Activated T-helper 1 cell treated with Interleukin-2 at 50 U/mL for 16 hours (primary cell): Measurements from ENCODE around the gene CDK14.

ENCODE experiments used
- DNase-seq: peaks from one replicate; pipeline ENCODE4 v3.0.0-alpha.2; 2020; ENCODE audit warnings: low read depth

The CDK14 gene

DNA sequence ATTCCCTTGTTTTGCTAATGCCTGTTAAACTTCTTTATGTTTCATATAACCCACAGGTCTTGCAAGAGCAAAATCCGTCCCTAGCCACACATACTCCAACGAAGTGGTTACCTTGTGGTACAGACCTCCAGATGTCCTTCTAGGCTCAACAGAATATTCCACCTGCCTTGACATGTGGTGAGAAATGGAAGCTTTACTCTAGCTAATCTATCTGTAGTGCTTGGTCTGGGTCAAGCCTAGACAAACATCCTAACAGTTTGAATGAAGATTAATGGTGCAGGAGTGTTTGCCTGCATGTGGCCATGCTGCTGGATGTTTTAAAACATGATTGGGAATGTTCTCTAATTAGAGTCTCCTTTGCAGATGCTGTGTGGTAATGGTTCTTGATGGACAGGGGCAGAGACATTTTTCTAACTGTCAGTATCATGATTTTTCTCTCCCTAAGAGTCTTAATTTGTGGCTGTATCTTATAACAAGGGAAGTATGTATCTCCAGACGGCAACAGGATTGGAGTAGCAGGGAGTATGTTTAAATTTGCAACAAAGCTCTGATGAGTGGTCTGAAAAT lies 359.6 kb downstream of the CDK14 start:
- DNase-seq = no peak

DNA sequence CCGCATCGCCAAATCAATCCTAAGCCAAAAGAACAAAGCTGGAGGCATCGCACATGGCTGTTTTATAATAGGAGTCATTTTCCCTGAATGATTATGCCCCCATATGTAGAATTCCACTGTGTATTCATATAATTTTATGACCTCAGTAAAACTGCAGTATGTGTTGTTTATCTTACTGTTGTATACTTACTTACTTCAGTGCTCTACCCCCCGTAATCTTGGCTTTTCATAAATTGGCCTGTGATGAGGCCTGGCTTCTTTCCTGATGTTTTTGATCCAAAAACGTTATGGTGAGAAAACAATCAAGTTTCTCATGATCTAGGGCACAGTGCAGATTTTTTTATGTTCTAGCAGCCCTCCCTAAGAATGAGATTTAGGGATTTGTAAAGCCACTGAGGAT lies 361.8 kb downstream of the CDK14 start:
- no peak for DNase-seq

DNA sequence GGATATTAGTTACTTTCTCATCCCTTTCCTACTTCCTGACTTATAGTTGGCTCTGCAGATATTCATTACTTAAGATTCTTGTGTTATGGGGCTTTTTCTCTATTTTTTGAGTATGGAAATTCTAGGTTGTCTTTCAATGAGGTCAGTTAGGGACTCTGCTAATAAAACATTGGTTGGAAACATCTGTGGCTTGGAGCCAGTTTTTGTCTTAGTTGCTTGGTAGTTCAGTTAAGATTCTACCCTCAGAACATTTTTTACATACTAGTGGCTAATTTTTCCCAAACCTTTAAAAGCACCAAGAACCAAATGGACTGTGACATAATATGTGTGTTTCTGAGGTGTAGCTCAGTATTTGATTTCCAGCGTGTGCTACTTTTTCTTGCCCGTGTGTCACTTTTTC lies 362.5 kb downstream of the CDK14 start:
- no peak for DNase-seq

GRCh38 chr7:90961037-90961725 lies 365.1 kb downstream of the CDK14 start:
- DNase-seq = no peak

DNA sequence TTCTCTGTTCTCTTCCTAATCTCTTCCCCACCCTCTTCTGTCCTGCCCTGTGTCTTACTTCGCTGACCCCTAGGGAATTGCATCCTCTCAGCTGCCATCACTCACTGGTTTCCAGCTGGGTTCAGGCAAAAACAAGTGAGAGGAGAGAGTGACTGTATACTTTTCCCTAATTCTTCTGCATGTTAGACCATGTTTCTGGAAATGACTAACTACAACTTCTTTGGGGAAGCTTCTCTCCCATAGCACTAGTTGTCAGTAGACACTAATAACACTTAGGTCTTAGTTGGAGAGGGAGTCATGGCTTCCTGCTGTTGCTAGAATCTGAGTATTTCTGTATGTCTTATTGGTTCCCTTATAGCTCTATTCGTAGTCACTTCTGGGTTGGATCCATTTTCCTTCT lies 369.1 kb downstream of the CDK14 start:
- no peak for DNase-seq

DNA sequence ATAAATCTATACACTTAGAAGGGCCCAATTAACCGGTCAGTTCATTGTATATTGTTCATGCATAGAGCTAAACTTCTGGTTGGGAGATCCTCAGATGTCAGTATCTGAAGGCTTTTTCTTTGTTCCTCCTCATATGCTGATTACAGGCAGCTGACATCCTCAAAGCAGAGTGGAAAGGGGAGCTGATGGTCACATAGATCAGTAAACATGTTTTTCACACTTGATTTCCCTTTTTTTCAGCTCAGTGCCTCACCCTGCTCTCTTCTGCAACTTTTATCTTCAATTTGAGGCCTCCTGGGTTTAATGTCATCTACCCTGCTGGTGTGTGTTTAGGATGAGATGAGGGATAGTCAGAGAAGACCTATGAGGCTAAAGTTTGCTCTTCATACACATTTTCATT lies 370.2 kb downstream of the CDK14 start:
- DNase-seq = no peak

DNA sequence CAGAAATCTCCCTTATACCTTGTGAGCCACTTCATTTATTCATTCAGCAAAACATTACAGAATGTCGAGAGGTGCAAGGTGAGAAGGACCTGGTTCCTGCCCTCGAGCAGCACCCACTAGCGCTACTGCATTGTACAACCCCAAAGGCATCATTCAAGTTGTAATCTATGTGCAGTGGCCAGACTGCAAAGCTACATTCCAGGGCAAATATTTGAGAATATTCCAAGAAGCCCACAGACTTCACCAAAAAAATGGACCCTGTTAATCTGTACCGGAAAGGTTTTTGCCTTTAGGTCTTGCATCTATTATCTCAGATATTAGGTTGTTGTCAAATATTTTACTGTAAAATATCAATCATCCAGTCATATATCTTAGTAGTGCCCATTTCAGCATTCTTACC lies 372.8 kb downstream of the CDK14 start:
- no peak for DNase-seq

DNA sequence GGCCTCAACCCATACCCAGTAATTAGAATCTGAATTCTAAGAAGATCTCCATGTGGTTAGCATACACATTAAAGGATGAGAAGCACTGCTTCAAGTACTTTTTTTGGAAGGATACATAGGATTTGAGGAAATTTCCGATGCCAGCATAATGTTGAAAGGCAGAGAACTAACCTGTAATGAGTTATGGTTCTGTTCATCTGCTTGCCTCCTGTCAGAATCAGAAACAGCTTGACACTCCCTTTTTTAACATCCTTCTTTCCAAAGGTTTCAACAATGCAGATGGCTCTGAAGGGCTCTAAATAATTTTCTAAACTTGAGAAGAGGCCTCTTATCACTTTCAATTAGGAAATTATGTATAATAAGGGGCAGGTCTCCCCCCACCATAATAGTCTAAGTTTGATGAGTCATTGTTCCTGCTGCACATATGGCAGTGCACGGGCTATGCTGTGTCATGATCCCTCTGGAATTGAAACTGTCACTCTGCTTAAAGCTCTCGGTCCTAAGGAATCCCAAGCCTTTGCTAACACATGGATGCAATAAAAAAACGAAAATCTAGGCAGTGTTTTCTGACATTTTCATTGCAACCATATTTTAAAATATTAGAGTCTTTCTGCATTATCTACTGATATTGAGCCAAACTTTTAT lies 376.9 kb downstream of the CDK14 start:
- no peak for DNase-seq

DNA sequence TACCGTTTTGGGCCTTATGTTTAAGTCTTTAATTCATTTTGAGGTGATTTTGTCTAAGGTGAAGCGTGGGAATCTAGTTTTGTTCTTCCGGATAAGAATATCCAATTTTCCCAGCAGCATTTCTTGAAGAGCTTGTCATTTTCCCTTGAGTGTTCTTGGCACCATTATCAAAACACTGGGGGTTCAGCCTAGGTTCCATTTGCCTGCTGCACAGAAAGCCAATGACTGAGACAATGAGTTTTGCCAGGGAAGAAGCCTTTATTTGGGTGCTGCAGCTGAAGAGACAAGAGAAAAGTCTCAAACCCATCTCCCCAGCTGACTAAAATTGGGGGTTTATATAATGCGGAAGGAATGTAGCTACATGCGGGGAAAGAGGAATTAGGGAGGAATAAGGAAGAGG lies 380.9 kb downstream of the CDK14 start:
- no peak for DNase-seq

- DNase-seq = no peak
Measured at GRCh38 chr7:90980545-90980944, 384.4 kb downstream of the CDK14 start.

- no peak for DNase-seq
Measured at GRCh38 chr7:90982228-90982627, 386.1 kb downstream of the CDK14 start.

DNA sequence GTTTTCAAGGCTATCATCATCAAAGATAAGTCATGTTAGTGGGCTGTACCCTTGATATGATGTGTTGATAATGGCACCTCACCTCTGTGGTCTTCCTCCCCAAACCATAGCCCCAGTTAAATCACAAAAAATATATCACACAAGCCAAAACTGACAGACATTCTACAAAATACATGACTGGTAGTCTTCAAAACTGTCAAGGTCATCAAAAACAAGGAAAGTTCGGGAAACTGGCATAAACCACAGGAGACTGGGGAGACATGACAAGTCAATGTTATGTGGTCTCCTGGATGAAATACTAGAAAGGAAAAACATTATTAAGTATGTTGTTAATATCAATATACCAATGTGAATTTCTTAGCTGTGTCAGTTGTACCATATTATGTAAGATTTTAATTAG lies 388.6 kb downstream of the CDK14 start:
- DNase-seq = no peak

DNA sequence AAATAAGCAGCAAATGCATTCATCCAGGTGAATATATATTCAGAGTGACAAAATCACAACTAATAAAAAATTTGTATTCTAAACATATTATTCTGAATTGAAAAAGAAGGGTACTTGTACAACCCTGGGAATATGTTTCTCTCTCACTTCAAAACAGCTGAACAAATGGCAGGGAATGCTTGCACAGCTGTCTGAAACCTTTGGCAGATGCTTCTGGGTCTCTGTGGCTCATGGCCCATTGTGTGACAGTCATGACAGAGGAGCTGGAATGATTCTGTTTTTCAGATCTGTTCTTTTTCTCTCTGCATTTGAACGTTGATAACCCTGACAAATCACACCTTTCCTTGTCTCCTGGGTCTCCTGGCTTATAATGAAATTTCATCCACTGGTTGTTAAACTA lies 392.4 kb downstream of the CDK14 start:
- no peak for DNase-seq

GRCh38 chr7:90988996-90989765 lies 393.1 kb downstream of the CDK14 start:
- DNase-seq = no peak

DNA sequence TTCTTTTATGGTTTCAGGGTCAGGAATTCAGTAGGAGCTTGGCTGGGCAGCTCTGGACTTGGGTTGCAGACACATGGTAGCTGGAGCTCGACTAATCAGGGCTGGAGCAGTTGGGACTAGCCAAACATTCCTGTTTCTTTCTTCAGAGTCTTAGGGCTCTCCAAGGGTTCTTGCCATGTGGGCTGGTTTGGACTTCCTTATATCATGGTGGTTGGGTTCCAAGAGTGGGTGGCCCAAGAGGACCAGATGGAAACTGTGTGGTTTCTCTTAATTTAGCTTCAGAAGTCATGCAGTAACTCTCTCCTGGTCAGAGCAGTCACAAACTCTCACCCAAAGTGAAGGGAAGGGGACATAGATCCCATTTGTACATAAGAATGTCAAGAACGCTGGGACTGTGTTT lies 398.0 kb downstream of the CDK14 start:
- no peak for DNase-seq

DNA sequence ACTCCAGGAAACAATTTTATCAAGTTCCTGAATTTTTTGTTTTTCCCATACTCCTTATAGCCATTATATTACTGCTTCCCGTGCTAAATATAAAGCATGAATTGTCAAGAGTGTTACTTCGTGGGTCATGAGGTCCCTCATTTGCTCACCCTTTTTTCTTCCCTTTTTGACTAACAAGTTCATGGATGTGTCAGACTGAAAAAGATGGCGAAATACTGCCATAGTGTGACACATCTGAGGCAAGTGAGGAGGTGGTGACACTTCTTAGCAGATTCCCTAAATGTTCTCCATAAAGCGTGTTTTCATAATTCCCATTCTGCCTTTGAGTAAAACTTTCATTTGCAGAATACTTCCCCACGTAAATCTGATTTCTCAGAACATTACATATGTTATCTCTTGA lies 398.5 kb downstream of the CDK14 start:
- no peak for DNase-seq

DNA sequence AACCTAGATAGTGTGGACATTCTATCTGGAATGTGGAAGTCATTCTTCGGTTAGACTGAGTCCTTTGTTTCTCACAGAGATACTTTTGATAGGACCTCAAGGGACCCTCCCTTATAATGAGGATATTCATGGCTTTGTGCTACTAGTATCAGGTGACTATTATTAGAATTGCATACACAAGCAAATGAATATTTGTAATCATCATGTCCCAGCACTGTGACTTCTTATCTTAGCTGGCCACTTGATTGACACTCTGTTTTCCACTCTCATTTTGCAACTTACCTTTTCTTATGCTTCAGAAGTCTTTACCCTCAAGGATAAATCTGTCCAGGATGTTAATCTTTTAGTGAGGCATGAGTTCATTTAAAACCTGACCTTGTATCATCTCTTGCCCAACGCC lies 399.9 kb downstream of the CDK14 start:
- DNase-seq = no peak

DNA sequence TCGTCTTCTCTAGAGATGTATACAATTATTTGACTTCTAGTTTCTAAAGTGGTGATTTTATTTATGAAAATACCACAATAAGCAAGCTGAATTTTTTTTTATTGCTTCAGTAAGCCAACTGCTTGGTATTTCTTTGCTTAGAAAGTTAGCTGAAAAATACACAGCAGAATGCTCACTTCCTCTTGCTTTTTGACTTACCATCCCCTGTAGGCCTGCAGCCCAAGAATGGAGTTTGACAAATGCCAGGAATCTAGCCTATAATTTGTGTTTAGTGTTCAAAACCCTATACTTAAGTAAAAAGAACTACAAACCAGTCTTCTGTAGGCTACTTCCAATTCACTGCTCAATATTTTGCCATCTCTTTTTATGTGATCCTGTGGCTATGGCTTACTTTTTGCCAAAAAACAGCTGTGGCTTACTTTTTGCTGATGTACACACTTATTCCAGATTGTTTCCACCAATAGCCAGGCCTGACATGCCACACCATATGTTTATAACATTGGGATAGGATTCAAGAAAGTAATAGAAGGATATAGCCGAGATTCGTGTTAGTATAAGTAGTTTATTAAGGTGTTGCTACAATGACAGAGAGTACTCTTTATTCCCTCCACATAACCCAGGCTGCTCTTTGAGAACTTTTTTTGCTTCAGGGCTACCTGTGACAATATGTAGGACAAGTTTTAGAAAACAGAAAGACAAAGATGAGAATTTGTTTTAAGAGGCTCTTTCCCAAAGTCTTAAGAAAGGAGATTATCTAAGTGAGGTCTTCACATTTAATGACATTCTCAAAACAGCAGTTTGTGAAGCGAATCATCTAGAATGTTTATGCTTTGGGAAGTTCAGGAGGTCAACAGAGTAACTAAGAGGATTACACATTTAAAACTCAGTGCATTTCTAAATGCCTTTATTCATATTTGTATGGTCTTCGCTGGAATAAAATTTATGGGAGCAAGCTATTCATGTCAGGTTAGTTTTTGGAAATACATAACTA lies 404.2 kb downstream of the CDK14 start:
- DNase-seq = no peak

DNA sequence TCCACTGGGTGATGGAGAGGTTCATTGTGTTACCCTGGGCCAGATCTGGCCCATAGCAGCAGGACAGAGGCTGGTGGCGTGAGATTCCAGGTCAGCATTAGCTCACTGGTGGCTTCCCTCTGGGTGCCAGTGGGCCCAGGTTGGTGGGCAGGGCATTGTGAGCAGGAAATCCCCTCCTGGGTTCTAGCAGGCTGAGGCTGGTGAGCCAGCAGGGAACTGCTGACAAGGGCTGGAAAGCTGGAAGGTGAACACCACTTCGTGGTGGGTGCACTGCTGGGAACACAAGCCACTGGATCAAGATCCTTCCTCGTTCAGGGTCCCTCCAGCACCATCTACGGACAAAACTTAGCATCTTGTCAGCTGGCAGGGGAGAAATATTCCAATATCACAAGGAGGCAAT lies 408.9 kb downstream of the CDK14 start:
- no peak for DNase-seq

DNA sequence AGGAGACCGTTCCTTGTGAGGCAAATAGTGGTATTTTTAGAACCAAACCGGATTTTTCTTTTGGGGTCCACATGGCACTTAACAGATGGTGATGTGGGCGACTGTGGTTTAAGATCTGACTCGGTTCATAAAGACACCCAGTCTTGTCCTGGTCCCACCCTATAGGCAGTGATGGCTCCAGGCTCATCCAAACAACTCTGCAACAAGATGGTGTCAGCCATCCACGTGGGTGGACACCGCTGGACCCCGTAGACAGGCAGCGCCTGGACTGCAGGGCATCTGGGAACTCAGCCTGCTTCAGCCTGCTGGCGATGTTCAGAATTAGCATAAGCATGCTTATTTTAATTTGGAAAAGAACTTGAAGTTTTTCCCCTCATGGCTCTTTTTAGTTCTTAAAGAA lies 409.7 kb downstream of the CDK14 start:
- DNase-seq = no peak

GRCh38 chr7:91007371-91007770 lies 411.2 kb downstream of the CDK14 start:
- DNase-seq = no peak

GRCh38 chr7:91013078-91013477 lies 417.0 kb downstream of the CDK14 start:
- no peak for DNase-seq
